H1 (cell line): Measurements from ENCODE around the gene HMCES.

Experiments used
- CHD1 ChIP-seq: IDR thresholded peaks from 2 replicates; pipeline ENCODE4 v1.6.1; 2012; ENCODE audit warnings: low read depth, low read length, improper control_type of control experiment
- CHD2 ChIP-seq: IDR thresholded peaks from 2 replicates; pipeline ENCODE4 v1.6.1; 2012; ENCODE audit warnings: low read length, improper control_type of control experiment
- EZH2 ChIP-seq: fragments of 200-600 bp; sonication (generic); IDR thresholded peaks from 2 replicates; pipeline ENCODE4 v1.7.1; 2012; ENCODE audit warnings: low read depth, mild to moderate bottlenecking, moderate library complexity, low read length, inconsistent platforms; ENCODE audit not compliant: severe bottlenecking
- HDAC2 ChIP-seq, 2 experiments: fragments of 300-600 bp in 1 of 2; sonication (generic) in 1 of 2; IDR thresholded peaks; 2 replicates each; pipeline ENCODE4 v1.6.1; 2011 to 2012; ENCODE audit warnings: low read depth in 2 of 2, low read length in 2 of 2, mild to moderate bottlenecking in 2 of 2, moderate library complexity in 2 of 2, borderline replicate concordance in 1 of 2, inconsistent platforms in 1 of 2
- KDM1A ChIP-seq: fragments of 200-600, 300-600 bp; sonication (generic); IDR thresholded peaks from 2 replicates; pipeline ENCODE4 v1.7.1; 2016; ENCODE audit warnings: mild to moderate bottlenecking, low read length, borderline replicate concordance
- POLR2A ChIP-seq, 2 experiments: IDR thresholded peaks; 1 replicate in 1 of 2; 2 replicates in 1 of 2; pipeline ENCODE4 v1.6.1; 2011; ENCODE audit warnings: low read depth in 2 of 2, low read length in 2 of 2, mild to moderate bottlenecking in 2 of 2; ENCODE audit errors: control extremely low read depth in 1 of 2
- POLR2AphosphoS5 ChIP-seq: IDR thresholded peaks from 2 replicates; pipeline ENCODE4 v1.6.1; 2011; ENCODE audit warnings: low read depth, low read length
- RAD21 ChIP-seq, 2 experiments: IDR thresholded peaks in 1 of 2; conservative IDR thresholded peaks in 1 of 2; 2 replicates each; pipeline ENCODE4 v1.6.1; 2011; ENCODE audit warnings: low read depth in 2 of 2, low read length in 2 of 2, improper control_type of control experiment in 1 of 2, inconsistent platforms in 1 of 2, mild to moderate bottlenecking in 1 of 2, moderate library complexity in 1 of 2
- SP2 ChIP-seq: IDR thresholded peaks from 2 replicates; pipeline ENCODE4 v1.6.1; 2012; ENCODE audit warnings: mild to moderate bottlenecking, low read length, inconsistent platforms
- TEAD4 ChIP-seq: IDR thresholded peaks from 2 replicates; pipeline ENCODE4 v1.6.1; 2012; ENCODE audit warnings: low read depth, low read length, inconsistent platforms, mixed read lengths
- TF ChIP-seq, protein P1 (sequence below): IDR thresholded peaks from 2 replicates; pipeline ENCODE4 v1.6.1; 2012; ENCODE audit warnings: inconsistent platforms
- TF ChIP-seq, protein P2 (sequence below), 3 experiments: IDR thresholded peaks; 1 replicate in 2 of 3; 2 replicates in 1 of 3; pipeline versions ENCODE4 v1.5.1 to v1.6.1; 2011; ENCODE audit warnings: low read length in 3 of 3, mild to moderate bottlenecking in 3 of 3, inconsistent platforms in 2 of 3, low read depth in 1 of 3, moderate library complexity in 1 of 3; ENCODE audit not compliant: insufficient read depth in 1 of 3; ENCODE audit errors: control extremely low read depth in 1 of 3

DNA sequence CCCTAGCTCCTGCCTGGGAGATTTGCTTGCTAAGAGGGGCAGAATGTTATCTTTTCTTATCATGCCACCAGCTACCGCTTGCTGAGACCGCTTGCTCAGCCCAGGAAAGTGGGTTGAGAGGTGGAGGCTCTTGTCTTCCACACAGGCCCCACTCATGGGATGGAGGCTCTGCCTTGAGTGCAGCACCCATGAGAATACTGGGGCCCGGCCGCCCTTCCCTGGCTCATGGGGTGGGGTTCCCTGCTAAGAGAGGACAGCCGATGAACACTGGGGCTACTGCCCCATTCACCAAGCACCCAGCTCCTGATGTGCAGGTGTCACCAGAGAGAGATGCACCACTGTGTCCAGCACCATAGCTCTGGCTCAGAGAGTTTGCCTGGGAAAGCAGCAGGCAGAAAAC, 55.2 kb downstream of the HMCES start:
- TF ChIP-seq CHD2 (no peak), RAD21 (IDR thresholded peaks at IDR 0.05 in 1 of 2, conservative IDR thresholded peaks at IDR 0.05 in 1 of 2; ENCODE audit: low read depth in 2 of 2, low read length in 2 of 2) (no peak), POLR2A (IDR thresholded peaks at IDR 0.05; ENCODE audit: control extremely low read depth in 1 of 2, low read depth in 2 of 2, low read length in 2 of 2) (no peak), SP2 (no peak), EZH2 (no peak), CHD1 (no peak), KDM1A (no peak), HDAC2 (IDR thresholded peaks at IDR 0.05; ENCODE audit: borderline replicate concordance in 1 of 2, low read depth in 2 of 2, low read length in 2 of 2) (no peak), POLR2AphosphoS5 (no peak), TEAD4 (no peak)
- TF ChIP-seq, protein P1, sequence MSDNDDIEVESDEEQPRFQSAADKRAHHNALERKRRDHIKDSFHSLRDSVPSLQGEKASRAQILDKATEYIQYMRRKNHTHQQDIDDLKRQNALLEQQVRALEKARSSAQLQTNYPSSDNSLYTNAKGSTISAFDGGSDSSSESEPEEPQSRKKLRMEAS: no peak
- TF ChIP-seq, protein P2, sequence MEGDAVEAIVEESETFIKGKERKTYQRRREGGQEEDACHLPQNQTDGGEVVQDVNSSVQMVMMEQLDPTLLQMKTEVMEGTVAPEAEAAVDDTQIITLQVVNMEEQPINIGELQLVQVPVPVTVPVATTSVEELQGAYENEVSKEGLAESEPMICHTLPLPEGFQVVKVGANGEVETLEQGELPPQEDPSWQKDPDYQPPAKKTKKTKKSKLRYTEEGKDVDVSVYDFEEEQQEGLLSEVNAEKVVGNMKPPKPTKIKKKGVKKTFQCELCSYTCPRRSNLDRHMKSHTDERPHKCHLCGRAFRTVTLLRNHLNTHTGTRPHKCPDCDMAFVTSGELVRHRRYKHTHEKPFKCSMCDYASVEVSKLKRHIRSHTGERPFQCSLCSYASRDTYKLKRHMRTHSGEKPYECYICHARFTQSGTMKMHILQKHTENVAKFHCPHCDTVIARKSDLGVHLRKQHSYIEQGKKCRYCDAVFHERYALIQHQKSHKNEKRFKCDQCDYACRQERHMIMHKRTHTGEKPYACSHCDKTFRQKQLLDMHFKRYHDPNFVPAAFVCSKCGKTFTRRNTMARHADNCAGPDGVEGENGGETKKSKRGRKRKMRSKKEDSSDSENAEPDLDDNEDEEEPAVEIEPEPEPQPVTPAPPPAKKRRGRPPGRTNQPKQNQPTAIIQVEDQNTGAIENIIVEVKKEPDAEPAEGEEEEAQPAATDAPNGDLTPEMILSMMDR (IDR thresholded peaks at IDR 0.05; ENCODE audit: control extremely low read depth in 1 of 3, insufficient read depth in 1 of 3, low read depth in 1 of 3, low read length in 3 of 3): no peak
